B cell (primary cell): ENCODE results near the gene PCSK2.

ENCODE experiments used
- EZH2 ChIP-seq: IDR thresholded peaks from 2 replicates; pipeline ENCODE4 v1.6.1; 2012; ENCODE audit warnings: borderline replicate concordance, low read depth, mild to moderate bottlenecking, moderate library complexity, low read length; ENCODE audit not compliant: insufficient read depth, poor library complexity, severe bottlenecking
- TF ChIP-seq, protein P1 (sequence below): fragments of 200-600 bp; IDR thresholded peaks from one replicate; pipeline ENCODE4 v1.8.0; 2022; ENCODE audit warnings: antibody characterized with exemption, mild to moderate bottlenecking

DNA sequence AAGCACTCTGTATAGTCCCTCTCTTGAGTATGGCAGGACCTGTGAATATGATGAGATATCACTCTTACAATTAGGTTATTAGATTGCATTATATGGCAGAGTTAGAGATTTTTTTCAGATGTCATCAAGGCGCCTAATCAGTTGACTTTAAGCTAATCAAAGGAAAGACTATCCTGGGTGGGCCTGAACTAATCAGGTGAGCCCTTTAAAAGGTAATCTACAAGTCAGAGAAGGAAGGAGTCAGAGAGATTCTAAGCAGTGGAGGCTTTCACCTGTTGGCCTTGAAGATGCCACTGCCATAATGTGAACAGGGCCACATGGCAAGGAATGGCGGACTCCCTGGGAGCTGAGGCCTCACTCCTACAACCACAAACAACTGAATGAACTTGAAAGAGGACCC, 152.8 kb downstream of the PCSK2 start:
- TF ChIP-seq, protein P1, sequence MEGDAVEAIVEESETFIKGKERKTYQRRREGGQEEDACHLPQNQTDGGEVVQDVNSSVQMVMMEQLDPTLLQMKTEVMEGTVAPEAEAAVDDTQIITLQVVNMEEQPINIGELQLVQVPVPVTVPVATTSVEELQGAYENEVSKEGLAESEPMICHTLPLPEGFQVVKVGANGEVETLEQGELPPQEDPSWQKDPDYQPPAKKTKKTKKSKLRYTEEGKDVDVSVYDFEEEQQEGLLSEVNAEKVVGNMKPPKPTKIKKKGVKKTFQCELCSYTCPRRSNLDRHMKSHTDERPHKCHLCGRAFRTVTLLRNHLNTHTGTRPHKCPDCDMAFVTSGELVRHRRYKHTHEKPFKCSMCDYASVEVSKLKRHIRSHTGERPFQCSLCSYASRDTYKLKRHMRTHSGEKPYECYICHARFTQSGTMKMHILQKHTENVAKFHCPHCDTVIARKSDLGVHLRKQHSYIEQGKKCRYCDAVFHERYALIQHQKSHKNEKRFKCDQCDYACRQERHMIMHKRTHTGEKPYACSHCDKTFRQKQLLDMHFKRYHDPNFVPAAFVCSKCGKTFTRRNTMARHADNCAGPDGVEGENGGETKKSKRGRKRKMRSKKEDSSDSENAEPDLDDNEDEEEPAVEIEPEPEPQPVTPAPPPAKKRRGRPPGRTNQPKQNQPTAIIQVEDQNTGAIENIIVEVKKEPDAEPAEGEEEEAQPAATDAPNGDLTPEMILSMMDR: no peak
- TF ChIP-seq EZH2: no peak
